DLD1 (cell line): Measurements from ENCODE around the gene CYP2C9.
"Not testable (repeated sequence)": the region's sequence is repeated elsewhere in the genome, so short reads cannot be mapped to it uniquely, and the experiment has no call there.

Experiments used
- in situ Hi-C: cut with HindIII; loops from 2 replicates; pipeline ENCODE4 v1.10.0; 2017; ENCODE audit warnings: low sequenced_read_pairs

CYP2C9 gene

DNA sequence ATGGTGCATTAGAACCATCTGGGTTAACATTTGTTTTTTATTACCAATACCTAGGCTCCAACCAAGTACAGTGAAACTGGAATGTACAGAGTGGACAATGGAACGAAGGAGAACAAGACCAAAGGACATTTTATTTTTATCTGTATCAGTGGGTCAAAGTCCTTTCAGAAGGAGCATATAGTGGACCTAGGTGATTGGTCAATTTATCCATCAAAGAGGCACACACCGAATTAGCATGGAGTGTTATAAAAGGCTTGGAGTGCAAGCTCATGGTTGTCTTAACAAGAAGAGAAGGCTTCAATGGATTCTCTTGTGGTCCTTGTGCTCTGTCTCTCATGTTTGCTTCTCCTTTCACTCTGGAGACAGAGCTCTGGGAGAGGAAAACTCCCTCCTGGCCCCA lies at the start of gene CYP2C9:
Gene CYP2C9, plus strand, starts transcription at position 276 of the 400 bp plus-strand sequence. Its CDS starts 25 bp downstream, at position 301.
- in situ Hi-C loops: no loop called here

DNA sequence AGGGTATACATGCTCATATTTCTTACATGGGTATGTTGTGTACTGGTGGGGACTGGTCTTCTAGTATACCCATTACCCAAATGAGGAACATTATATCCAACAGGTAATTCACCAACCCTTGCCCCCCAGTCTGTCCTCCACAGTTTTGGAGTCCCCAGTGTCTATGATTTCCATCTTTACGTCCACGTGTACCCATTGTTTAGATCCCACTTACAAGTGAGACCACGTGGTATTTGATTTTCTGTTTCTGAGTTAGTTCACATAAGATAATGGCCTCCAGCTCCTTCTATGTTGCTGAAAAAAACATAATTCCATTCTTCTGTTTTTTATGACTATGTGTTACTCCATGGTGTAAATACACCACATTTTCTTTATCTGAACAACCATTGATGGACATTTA lies 49.3 kb upstream of the CYP2C9 start:
- in situ Hi-C loops: no loop called here

DNA sequence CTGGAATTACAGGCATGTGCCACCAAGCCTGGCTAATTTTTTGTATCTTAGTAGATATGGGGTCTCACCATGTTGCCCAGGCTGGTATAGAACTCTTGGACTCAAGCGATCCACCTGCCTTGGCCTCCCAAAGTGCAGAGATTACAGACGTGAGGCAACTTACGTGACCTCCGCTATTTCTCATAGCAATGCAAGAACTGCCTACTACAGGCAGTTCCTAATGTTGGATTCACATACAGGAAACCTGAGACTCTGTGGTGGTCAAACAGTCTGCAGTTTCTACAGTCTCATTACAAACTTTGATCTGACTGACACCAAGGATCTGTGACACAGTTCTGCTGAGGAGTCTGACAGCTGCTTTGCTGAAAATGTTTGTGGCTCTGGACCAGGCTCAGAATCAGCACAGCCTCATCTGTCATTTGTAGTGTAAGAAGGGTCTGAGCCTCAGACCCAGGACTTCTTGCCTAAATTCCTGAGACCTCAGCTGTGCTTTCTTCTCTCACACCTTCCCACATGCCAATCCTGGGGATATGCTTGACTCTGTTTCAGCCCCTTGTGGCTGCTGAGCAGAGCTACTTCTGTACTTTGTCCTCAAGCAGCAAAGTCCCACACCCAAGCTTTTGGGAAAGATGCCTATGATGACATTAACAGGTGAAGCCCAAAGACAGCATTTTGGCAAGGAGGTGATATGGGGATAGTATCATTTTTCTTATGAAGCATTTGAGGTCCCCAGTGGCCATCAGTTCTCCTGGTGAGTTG lies 48.0 kb upstream of the CYP2C9 start:
- in situ Hi-C loops: no loop called here

DNA sequence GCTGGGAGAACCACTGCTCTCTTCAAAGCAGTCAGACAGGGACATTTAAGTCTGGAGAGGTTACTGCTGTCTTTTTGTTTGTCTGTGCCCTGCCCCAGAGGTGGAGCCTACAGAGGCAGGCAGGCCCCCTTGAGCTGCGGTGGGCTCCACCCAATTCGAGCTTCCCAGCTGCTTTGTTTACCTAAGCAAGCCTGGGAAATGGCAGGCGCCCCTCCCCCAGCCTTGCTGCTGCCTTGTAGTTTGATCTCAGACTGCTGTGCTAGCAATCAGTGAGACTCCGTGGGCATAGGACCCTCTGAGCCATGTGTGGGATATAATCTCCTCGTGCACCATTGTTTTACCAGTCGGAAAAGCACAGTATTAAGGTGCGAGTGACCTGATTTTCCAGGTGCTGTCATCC lies 40.0 kb upstream of the CYP2C9 start:
- in situ Hi-C loops: not testable (repeated sequence)

DNA sequence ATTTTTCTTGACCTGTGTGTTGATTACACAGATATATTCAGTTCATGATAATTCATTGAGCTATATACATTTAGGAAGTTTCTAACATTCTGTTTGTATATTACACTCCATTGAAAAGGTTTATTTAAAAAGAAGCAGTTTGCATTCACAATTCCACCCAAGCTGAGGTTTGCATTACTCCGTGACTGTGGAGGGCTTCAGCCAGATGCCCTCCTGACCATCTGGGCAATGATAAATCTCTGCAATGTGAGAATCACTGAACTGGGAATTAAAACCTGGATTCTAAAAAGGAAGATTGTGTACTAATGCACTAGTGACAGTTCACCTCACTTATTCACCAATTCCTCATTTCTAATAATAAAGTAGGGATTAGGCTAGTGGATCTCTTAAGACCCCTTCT lies 36.4 kb upstream of the CYP2C9 start:
- in situ Hi-C loops: no loop called here

DNA sequence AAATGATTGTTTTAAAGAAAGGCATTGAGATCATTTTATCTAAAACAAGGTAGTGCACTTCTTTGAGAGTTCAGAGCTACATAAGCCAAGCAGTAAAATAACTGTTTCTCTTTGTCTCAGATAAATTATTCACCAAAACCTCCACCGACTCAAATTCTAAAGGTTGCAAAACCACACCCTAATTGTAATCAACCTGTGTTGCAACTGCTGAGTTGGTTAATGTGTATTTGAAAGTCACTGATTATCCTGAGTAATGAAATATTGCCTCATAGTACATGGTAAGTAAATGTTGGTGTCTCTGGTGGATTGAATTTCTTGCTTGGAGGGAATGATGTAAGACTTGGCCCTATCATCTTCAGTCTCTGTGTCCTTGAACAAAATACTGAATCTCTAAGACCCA lies 35.9 kb upstream of the CYP2C9 start:
- in situ Hi-C loops: no loop called here

DNA sequence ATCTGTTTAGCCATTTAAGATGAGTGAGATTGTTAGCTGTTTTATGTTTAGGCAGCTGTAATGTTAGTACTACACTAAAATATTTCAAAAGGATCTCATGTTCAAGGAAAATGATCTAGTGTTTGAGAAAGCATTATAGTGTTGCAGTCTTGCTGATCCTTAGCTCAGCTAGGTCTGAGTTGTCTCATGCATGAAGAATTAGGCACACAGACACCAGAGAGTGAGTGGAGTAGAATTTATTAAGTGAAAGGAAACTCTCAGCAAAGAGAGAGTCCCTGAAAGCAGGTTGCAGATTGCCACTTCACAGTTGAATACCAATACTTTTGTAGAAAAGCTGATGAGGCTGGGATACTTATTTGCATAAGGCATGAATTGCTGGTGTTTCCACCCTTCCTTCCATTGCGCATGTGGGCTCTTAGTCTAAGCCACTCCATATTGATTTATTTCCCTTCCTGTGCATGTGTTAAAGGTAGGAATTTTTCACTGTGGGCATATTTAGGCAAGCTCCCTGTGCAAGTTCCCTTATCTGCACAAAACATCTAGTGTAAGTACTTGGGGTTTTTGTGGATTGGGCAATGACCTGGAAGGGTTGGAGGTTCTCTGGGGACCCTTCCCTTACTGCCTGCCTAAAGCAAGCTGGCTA lies 33.8 kb upstream of the CYP2C9 start:
- in situ Hi-C loops: not testable (repeated sequence)

DNA sequence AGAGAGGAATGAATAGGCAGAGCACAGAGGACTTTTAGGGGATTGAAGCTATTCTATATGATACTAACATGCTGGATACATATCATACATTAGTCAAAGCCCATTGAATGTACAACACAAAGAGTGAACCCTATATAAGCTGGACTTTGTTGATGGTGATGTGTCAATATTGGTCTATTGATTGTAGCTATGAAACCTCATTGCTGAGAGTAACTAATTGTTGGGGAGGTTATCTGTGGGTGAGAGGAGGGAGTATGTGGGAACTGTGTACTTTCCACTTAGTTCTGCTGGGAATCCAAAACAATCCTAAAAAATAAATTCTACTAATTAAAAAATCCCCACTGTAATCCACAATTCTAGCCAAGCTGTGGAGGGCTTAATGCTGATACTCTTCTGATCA lies 22.0 kb upstream of the CYP2C9 start:
- in situ Hi-C loops: no loop called here

DNA sequence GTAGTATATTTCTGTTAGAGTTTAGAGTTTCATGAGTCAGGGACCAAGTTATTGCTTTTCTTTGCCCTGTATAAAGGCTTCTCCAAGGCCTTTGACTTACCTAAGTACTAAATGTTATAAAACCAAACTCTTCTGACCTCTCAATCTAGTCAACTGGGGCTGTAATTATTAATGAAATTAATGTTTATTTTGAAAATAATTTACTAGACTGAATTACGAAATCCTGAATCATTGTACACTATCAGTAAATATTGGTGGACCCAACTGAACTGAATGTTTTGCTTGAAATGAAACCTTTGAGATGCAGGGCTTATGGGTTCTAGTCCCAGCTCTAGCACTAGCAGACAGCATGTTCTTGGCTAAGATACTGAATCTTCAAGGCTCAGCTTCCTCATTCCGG lies 1.7 kb upstream of the CYP2C9 start:
- in situ Hi-C loops: no loop called here

DNA sequence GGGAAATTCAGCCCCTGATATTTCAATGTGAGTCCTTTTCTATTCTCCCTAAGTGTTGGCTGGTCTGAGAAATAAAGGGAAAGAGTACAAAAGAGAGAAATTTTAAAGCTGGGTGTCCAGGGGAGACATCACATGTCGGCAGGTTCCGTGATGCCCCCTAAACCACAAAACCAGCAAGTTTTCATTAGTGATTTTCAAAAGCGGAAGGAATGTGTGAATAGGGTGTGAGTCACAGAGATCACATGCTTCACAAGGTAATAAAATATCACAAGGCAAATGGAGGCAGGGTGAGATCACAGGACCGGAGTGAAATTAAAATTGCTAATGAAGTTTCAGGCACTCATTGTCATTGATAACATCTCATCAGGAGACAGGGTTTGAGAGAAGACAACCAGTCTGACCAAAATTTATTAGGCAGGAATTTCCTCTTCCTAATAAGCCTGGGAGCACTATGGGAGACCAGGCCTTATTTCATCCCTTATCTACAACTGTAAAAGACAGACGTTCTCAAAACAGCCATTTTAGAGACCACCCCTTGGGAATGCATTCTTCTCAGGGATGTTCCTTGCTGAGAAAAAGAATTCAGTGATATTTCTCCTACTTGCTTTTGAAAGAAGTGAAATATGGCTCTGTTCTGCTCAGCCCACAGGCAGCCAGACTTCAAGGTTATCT lies 5.1 kb downstream of the CYP2C9 start:
- in situ Hi-C loops: not testable (repeated sequence)

DNA sequence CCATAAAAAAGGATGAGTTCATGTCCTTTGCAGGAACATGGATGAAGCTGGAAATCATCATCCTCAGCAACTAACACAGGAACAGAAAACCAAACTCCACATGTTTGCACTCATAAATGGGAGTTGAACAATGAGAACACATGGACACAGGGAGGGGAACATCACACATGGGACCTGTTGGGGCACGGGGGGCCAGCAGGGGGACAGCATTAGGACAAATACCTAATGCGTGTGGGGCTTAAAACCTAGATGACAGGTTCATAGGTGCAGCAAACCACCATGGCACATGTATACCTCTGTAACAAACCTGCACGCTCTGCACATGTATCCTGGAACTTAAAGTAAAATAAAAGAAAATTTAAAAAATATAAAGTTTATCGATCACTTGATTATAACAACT lies 7.7 kb downstream of the CYP2C9 start:
- in situ Hi-C loops: not testable (repeated sequence)

DNA sequence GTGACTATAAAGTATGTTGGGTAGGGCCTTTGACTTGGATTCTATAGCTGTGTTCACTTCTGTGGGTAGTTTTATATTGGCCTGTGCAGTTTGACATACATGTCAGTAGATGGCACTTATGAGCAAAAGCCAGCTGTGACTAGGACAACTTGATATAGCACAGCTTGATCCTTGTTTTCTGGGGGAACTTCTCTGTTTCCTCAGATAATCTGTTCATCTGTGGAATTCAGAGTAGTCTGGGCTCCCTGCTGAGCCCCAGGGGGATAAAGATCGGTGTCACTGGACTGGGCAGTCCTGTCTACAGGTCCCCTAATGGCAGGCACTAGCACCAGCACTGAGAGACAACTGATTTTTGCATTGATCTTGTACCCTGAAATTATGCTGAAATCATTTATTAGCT lies 25.4 kb downstream of the CYP2C9 start:
- in situ Hi-C loops: no loop called here

DNA sequence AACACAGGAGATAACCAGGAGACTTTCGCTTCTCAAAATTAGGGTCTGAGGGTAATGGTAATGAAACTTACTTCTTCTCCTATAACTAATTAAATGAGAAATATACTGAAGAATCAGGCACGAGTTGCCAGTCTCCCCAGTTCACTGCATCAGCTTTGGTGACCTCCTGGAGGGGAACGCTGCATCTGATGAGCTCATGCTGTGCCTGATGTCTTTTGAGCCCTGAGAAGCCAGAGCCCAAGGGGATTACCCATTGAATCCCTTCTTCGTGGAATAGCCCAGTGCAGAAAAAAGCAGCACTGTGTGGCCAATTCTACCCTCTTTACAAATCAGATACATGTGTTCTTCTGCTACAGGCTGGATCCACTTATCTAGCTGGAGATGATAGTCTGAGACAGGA lies 45.1 kb downstream of the CYP2C9 start:
- in situ Hi-C loops: no loop called here

DNA sequence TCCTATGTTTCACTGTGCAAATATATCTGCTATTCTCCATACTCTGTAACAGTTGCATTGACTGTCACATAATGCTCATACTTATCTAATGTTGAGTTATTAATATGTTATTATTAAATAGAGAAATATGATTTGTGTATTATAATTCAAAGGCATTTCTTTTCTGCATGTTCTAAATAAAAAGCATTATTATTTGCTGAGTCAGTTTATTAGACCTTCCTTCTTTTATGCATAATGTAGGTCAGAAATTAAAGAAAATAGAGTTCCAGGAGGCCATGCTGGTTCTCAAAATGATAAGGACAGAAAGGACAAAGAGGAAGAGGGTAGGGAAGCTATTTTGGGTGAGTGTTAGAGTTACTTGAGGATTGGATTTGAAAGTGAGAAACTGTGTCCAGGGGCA lies 50.7 kb downstream of the CYP2C9 start:
- in situ Hi-C loops: no loop called here

DNA sequence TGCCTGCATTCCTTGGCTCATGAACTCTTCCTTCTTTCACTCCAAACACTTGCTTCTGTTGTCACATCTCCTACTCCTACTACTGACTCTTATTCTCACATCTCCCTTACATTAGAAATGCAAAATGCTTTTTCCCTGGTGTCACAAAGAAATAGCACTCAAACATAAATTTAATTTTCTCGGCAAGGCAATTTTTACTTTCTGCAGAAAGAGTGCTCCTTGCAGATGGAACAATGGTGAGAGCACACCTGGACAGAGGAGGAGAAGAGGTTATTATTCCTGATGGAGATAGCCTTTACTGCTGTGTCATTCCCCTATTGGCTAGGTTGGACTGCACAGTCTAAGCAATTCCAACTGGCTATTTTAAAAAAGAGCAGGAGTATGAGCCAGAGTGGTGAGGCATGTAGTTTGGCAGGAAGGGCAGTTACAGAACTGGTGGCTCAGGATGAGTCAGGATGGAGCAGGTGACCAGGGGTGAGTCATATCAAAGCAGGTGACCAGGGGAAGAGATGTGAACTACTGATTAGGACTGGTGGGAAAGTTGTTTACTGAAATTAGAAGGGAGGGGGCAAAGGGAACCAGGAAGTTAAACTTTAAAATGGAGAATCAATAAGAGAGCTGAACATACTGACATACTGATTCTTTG lies 52.9 kb downstream of the CYP2C9 start:
- in situ Hi-C loops: no loop called here

DNA sequence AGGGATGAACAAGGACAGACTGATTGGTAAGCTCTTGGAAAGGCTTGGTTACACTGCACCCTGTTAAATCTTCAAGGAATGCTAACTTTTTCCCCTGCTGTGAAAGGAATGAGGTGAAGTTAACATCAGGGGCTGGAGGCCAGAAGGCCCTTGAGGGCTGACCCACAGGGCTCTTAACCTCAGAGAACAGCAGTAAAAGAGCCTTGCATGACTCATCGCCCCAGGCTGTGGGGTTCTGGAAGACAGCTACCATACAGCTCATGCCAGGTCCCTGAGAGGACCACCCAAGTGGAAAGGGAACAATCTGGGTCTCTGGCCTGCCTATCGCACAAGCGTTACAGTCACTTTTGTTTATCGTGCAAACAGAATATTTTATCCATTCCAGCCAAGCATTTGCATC lies 54.4 kb downstream of the CYP2C9 start:
- in situ Hi-C loops: no loop called here

DNA sequence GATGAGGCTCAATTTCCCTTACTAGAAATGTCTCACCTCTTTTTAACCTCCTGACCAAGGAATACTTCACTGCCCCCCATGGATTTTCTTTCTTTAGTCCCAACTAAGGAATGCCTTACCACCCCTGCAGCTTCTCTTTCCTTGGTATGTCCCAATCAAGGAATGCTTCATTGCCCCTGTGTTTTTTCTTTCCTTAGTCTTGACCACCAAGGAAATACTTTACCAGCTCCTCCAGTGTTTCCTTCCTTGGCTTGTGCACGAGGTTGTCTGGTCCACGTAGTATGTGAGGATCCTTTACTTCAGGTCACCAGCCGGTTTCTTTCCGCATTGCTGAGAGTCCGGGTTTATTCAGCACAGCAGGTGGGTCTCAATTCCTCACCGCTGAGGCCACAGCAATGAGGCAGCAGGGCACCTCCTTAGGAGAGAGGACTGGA lies 59.3 kb downstream of the CYP2C9 start:
- in situ Hi-C loops: no loop called here

DNA sequence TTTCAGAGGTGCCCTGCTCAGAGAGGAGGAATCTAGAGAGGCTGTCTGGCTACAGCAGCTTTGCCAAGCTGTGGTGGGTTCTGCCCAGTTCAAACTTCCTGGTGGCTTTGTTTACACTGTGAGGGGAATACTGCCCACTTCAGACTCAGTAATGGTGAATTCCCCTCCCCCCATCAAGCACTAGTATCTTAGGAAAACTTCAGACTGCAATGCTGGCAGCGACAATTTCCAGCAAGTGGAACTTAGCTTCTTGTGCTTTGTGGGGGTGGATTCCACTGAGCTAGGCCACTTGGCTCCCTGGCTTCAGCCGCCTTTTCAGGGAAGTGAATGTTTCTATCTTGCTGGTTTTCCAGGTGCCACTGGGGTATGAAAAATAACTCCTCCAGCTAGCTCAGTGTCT lies 88.0 kb downstream of the CYP2C9 start:
- in situ Hi-C loops: no loop called here

DNA sequence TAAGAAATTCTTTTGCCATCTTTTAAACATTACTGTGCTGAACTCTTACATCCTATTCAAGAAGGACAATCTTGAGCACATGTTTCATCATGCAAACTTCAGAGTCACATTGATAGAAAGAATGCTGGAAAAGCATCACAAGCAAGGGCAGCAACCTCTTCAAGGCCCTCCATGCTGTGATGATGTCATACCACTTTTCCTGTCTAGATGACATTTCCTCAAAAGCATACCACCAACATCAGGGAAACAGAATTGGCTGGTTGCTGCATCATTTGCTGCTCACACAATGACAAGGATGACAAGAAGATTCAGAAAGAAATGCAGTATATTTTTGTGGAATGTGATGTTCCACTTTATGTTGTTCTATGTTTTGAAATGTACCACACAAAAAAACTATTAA lies 93.2 kb downstream of the CYP2C9 start:
- in situ Hi-C loops: no loop called here

DNA sequence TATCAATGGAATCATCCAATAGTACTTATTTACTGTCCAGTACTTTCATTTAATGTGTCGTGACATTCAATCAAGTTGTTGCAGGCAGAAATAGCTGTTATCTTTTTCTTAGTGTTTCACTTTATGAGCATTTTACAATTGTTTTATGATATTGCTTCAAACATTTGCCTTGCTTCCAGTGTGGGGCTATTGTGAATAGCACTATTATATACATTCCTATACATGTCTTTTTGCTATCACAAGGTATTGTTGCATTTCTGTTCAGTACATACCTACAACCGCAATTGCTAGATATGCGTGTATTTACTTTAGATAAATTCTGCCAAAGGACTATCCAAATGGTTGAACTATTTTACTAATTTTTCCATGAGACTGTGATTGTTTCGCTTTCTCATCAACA lies 95.9 kb downstream of the CYP2C9 start:
- in situ Hi-C loops: no loop called here
